ENCODE results near the gene KIAA0232.

KIAA0232 gene

DNA sequence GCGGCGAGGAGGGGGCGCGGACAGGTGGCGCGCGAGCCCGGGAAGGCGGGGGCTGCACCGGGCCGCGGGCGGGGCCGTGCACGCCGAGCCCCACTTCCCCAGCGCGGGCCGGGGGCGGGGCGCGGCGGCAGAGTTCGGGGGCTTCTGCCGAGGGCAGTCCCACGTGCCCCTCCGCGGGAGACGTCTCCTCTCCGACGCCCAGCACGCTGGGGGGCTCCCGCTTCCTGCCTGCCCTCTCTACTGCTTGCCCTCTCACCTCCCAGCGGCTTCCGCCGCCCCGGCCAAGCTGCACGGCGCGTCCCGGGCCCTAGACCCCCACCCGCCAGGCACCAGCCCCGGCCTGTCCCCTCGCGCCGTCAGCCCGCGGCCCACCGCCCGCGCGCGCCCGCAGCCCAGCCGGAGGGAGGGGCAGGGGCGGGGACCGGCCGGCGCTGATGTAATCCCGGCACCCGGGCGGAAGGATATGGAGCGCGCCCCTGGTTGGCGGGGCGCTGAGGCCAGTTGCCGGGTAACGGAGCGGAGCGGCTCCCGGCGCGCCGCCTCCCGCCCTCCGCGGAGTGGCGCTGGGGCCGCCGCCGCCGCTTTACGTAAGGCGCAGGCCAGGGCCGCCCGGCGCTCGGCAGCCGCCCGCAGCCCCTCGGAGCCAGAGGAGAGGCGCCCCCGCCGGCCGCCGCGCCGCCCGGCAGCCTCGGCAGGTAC lies at the start of gene KIAA0232:
KIAA0232 (plus strand) TSS at position 581 of the 699 bp plus-strand sequence. CDS start 41,727 bp downstream, outside the sequence.
- DNase-seq (ENCODE audit: low read depth in 1 of 2, low spot score in 1 of 2): peak; percentile 72 to 85

GRCh38 chr4:6733358-6734164 lies 49.0 kb upstream of the KIAA0232 start:
- no peak for DNase-seq (ENCODE audit: low read depth in 1 of 2, low spot score in 1 of 2)

DNA sequence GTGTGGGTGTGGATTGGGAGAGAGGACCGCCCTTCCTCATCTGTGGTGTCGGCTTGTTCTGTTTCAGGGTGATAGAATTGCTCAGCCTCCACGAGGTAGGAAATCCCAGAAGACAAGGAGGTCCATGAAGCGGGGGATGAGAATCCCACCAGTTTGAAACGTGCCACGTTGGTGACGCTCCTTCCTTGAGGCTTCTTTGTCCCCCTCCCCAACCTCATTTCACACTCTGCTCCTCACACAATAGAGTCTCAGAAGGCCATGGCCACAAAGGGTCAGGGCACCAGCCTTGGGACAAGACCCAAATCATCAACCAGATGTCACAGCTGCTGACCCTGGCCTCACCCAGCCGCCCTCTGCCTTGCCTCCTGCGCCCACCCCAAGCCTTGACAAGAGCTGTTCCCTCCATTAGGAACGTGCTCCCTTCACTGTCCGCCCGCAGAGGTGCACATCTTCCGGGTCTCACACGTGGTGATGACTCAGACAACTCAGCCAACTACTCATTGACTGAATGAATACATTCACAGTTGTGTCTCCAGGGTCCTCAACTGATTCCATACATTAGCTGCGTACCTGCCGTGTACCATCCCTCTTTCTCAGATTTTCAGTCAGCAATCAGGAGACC lies 48.3 kb upstream of the KIAA0232 start:
- DNase-seq (ENCODE audit: low read depth in 1 of 2, low spot score in 1 of 2): no peak

DNA sequence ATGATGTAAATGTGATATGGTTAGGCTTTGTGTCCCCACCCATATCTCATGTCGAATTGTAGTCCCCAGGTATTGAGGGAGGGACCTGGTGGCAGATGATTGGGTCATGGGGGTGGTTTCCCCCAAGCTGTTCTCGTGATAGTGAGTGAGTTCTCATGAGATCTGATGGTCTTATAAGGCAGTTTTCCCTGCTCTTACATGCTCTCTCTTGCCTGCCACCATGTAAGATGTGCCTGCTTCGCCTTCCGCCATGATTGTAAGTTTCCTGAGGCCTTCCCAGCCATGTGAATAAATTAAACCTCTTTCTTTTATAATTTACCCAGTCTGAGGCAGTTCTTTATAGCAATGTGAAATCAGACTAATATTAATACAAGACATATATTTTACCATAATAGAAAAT lies 42.6 kb upstream of the KIAA0232 start:
- DNase-seq (ENCODE audit: low read depth in 1 of 2, low spot score in 1 of 2): no peak

GRCh38 chr4:6740347-6740746 lies 42.2 kb upstream of the KIAA0232 start:
- no peak for DNase-seq (ENCODE audit: low read depth in 1 of 2, low spot score in 1 of 2)

- DNase-seq (ENCODE audit: low read depth in 1 of 2, low spot score in 1 of 2): no peak
These were observed 40.0 kb upstream of the KIAA0232 start for GRCh38 chr4:6742507-6742906.

DNA sequence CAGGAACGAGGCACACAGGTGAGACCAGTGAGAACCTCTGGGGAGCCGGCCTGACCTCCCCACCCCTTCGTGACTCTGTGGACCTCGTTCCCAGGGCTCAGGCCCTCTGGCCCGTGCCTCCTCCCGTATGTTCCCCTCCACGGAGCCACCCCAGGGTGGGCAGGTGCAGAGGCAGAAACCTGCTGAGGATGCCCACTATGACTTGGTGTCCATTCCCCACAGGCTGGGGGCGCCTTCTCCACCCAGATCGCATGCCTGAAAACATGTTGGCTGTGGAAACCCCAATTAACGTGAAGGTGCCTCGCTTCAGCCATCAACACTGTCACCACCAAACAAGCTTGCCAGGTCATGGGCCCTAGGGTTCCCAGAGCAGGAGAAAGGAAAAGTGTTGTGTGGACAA lies 39.5 kb upstream of the KIAA0232 start:
- DNase-seq (ENCODE audit: low read depth in 1 of 2, low spot score in 1 of 2): no peak

- no peak for DNase-seq (ENCODE audit: low read depth in 1 of 2, low spot score in 1 of 2)
These were observed 35.7 kb upstream of the KIAA0232 start for GRCh38 chr4:6746721-6747293.

DNA sequence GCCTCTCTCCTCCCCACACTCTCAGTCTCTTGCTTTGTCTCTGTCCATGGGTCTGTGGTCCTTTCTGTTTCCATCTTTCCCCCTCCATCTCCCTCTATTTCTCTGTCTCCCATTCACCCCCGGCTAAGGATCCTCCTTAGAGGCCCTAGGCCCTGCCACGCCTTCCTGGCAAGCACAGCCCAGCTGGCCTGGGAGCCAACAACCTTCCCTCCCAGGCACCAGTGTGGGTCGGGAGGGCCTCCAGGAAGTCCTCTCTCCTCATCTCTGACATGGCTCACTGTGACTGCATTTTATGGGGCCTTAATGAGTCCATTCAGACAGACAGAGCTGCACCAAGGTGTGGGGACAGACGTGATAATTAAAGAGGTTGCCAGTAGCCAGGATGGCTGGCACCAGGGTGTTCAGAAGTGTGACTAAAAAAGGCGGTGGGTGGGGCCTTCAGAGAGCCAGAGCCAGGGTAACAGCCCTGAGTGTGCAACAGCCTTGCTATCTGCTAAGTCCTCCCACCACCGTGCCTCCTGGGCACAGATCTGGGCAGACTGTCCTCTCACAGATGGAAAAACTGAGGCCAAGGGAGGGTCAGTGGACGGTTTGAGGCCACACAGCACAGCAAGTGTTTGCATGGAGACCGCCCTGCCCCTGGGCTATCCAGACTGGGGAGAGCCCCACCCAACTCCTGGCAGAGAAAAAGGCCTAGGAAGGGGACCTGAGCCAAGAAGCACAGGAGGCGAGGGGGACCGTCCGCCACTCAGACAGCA lies 35.1 kb upstream of the KIAA0232 start:
- no peak for DNase-seq (ENCODE audit: low read depth in 1 of 2, low spot score in 1 of 2)

- DNase-seq (ENCODE audit: low read depth in 1 of 2, low spot score in 1 of 2): no peak
These were observed 34.2 kb upstream of the KIAA0232 start for GRCh38 chr4:6748286-6748685.

DNA sequence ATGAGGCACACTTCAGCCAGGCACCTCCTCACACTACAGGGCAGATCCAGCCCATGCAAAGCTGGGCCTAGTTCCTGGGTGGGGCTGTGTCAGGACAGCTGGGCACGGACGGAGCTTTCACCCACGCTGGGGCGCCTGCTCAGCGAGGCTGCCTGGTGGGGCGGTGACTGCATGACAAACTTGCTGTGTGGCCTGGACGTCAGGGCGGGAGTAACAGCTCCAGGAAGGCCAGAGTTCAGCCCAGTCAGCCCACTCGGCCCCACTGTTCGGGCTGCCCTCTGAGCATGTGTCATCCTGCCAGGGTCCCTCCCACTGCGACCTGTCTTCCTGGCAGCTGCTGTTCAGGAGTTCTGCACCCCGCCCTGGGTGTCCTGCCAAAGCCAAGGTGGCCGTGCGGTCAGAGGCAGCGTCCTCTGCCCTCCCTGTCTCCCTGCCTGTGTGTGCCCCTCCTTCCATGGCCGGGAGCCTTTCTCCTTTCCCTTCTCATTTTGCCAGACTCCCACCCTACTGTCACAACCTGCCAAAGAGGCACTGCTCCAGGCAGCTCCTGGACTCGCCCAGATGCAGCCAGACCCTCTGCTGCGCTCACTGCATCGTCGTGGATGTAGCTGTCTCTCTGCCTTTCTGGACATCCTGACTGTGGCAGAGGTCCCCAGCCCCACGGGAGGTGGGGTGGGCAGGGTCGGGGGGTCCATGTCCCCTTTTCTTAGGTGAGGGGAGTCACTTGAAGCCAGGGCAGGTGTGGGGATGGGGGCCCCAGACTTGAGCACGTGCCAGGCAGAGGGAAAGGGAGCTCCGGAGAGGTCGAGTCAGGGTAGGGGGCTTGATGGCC lies 33.0 kb upstream of the KIAA0232 start:
- no peak for DNase-seq (ENCODE audit: low read depth in 1 of 2, low spot score in 1 of 2)

DNA sequence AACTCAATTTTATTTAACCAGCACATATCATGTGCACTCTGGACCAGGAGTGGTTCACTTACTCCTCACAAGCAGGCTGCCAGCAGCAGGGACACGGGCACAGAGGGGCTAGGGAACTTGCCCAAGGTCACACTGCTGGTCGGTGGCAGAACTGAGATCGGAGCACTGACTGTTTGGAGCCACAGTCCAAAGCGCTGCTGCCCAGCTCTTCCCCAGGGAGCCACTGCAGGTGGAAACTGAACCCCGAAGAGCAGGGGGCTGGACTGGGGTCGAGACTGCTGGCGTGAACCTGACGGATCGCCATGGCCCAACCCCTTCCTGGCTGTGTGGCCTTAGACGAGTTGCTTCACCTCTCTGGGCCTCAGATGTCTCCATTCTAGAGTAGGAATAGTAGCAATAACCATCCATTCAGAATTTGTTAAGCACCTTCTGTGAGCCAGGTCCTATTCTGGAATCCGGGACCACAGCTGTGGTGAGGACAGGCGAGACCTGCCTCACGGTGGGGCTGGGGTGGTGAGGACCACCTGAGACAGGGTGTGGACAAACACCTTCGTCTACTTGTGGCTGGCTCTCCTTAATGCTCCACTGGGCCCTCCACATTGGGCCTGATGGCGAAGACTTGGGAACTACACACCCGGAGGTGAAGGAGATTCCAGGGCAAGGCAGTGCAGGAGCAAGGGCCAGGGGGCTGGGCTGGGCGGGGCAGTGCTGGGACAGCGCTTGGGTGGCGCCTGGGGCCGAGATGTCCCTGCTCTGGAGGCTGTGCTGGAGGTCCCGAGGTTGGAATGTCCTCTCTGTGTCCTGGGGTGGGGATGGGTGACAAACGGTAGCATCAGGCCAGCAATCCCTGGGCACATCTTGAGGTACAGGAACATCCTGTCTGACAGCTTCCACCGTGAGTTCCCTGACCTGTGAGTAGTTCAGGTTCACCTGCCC lies 32.0 kb upstream of the KIAA0232 start:
- DNase-seq (ENCODE audit: low read depth in 1 of 2, low spot score in 1 of 2): no peak

DNA sequence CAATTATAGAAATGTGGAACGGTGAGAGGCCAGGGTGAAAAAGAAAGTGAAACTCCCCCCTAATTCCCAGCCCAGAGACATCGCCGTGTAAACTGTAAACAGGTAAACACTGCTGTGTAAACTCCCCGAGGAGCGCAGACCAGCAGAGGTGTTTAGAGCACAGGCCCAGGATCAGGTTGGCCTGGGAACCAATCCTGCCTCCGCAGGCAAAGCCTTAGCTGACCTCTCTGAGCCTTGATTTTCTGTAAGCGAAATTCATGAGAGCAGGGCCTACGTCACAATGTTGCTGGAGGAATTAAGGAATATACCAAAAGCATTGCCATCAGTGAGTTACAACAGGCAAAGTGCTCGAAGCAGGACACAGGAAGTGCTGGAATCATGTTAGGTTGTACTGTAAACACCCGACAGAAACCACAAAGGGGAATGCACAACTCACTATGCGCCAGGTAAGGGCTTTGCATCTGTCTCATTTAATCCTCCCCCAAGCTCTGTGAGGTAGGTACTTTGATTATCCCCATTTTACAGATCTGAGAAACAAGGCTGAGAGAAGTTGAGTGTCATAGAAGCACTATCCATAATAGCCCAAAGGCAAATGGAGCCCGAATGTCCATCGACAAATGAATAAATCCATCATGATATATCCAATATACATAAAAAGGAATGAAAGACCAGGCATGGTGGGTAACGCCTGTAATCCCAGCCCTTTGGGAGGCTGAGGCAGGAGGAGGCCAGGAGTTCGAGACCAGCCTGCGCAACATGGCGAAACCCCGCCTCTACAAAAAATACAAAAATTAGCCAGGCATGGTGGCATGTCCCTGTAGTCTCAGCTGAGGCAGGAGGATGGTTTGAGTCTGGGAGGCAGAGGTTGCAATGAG lies 30.7 kb upstream of the KIAA0232 start:
- DNase-seq (ENCODE audit: low read depth in 1 of 2, low spot score in 1 of 2): no peak

- no peak for DNase-seq (ENCODE audit: low read depth in 1 of 2, low spot score in 1 of 2)
These were observed 30.1 kb upstream of the KIAA0232 start for GRCh38 chr4:6752486-6752829.

- no peak for DNase-seq (ENCODE audit: low read depth in 1 of 2, low spot score in 1 of 2)
These were observed 29.4 kb upstream of the KIAA0232 start for GRCh38 chr4:6753103-6753560.

GRCh38 chr4:6753891-6754290 lies 28.6 kb upstream of the KIAA0232 start:
- DNase-seq (ENCODE audit: low read depth in 1 of 2, low spot score in 1 of 2): no peak

GRCh38 chr4:6754481-6755087 lies 27.9 kb upstream of the KIAA0232 start:
- no peak for DNase-seq (ENCODE audit: low read depth in 1 of 2, low spot score in 1 of 2)

Measured in activated T-helper 1 cell treated with anti-CD3 and anti-CD28 coated beads, Interleukin-2, amount 50 U/mL, for 16 hours (primary cell).